Renal pelvis (tissue), 4 donors: ENCODE measurements around the gene GPRC6A. TPM values are rescaled to one million over a fixed set of nuclear protein-coding genes. Genes with fewer than 3 reads are reported as not detected.

ENCODE experiments used
- DNase-seq: peaks from one replicate; pipeline ENCODE4 v3.0.0-alpha.2; 2013
- polyA plus RNA-seq, 3 donors: library from polyadenylated mRNA; unstranded; fragments of 120-200 nt; gene quantifications; one replicate each; pipeline ENCODE4 v1.2.1, GENCODE V29; 2013; ENCODE audit not compliant: insufficient read length in 3 of 3

Gene GPRC6A
- polyA plus RNA-seq, 3 donors: 0.10 to 0.41 (median 0.27) TPM

- DNase-seq: no peak
Measured at GRCh38 chr6:116797585-116797984, 31.3 kb downstream of the GPRC6A start.

GRCh38 chr6:116793224-116793623 is 35.7 kb downstream of the GPRC6A start:
- no peak for DNase-seq

- DNase-seq: no peak
Measured at GRCh38 chr6:116783852-116784251, 45.0 kb downstream of the GPRC6A start.

- peak; percentile 43 for DNase-seq
Measured at GRCh38 chr6:116779573-116780164, 49.2 kb downstream of the GPRC6A start.

GRCh38 chr6:116773886-116774285 is 55.0 kb downstream of the GPRC6A start:
- no peak for DNase-seq

- no peak for DNase-seq
Measured at GRCh38 chr6:116772450-116772849, 56.4 kb downstream of the GPRC6A start.

- no peak for DNase-seq
Measured at GRCh38 chr6:116767715-116768114, 61.2 kb downstream of the GPRC6A start.

- DNase-seq: no peak
Measured at GRCh38 chr6:116766506-116767176, 62.2 kb downstream of the GPRC6A start.

GRCh38 chr6:116764961-116765841 is 63.7 kb downstream of the GPRC6A start, which contains the start of gene FAM162B:
FAM162B (minus strand) TSS chr6:116765719; CDS start chr6:116765576, 143 bp downstream.
- DNase-seq: peak; percentile 26

GRCh38 chr6:116764629-116764960 is 64.3 kb downstream of the GPRC6A start:
- DNase-seq: no peak

- DNase-seq: no peak
Measured at GRCh38 chr6:116763906-116764628, 64.8 kb downstream of the GPRC6A start.

GRCh38 chr6:116763048-116763447 is 65.8 kb downstream of the GPRC6A start:
- no peak for DNase-seq

- no peak for DNase-seq
Measured at GRCh38 chr6:116762235-116762634, 66.6 kb downstream of the GPRC6A start.

- no peak for DNase-seq
Measured at GRCh38 chr6:116761779-116762178, 67.1 kb downstream of the GPRC6A start.

GRCh38 chr6:116745176-116745575 is 83.7 kb downstream of the GPRC6A start:
- DNase-seq: no peak

Other genes with a start within 250 kb of the GPRC6A start
- gene RSPH4A, start 212.6 kb downstream of the GPRC6A start, polyA plus RNA-seq: 1 to 10 TPM; 2.7 to 3.1 (median 2.8) TPM
- 10 to 100 TPM; 12.5 to 14.0 (median 13.6) TPM for gene ZUP1, start 160.3 kb downstream of the GPRC6A start, polyA plus RNA-seq
- 10 to 100 TPM; 16.5 to 19.0 (median 17.4) TPM for gene KPNA5, start 147.9 kb downstream of the GPRC6A start, polyA plus RNA-seq
- gene FAM162B, start 63.4 kb downstream of the GPRC6A start, polyA plus RNA-seq: 1 to 10 TPM; 3.5 to 7.0 (median 5.6) TPM
- under 1 TPM in 1 of 3 donors, not detected in 2; 0.10 TPM for gene RFX6, start 48.2 kb upstream of the GPRC6A start, polyA plus RNA-seq